ENCODE measurements around the gene RCOR1.

RCOR1 gene

DNA sequence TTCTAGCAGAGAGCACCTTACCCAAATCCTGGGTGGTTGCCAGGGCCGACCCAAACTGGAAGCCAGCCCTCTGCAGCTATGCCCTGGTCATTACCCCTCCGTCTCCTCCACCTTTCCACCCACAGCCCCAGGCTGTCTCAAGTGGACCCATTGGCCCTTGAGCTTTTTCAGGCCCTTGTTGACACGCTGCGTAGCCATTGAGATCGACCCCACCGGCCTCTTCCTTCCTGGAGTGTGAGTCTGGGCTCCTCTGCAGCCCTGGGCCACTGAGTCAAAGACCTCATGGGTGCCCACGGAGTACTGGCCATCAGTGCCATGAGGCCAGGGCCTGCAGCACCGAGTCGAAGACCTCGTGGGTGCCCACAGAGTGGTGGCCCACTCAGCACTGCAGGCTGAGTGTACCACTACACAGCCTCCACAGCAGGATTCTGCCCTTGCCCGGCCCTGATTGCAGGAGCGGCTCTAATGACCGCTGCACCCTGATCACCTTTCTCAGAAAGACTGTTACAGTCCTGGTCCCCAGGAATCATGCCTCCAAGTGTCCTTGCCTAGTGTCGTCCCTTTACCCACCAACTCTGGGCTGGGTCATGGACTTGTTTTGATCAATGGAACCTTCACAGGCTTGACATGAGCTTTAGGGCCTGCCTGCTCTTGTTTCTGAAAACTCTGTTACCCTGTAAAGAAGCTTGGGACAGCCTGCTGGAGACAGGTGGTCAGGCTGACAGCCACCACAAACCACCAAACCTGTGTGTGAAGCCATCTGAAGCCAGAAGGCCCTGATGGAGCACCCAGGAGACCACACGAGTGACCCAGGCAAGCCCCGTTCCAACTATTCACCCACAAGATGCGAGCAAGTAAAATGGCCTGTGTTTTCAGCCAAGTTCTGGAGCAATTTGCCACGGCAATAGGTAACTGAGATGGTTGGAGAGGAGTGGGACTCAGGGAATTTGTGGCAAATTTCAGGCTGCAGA lies 145.2 kb downstream of the RCOR1 start:
- TF ChIP-seq, protein P1, sequence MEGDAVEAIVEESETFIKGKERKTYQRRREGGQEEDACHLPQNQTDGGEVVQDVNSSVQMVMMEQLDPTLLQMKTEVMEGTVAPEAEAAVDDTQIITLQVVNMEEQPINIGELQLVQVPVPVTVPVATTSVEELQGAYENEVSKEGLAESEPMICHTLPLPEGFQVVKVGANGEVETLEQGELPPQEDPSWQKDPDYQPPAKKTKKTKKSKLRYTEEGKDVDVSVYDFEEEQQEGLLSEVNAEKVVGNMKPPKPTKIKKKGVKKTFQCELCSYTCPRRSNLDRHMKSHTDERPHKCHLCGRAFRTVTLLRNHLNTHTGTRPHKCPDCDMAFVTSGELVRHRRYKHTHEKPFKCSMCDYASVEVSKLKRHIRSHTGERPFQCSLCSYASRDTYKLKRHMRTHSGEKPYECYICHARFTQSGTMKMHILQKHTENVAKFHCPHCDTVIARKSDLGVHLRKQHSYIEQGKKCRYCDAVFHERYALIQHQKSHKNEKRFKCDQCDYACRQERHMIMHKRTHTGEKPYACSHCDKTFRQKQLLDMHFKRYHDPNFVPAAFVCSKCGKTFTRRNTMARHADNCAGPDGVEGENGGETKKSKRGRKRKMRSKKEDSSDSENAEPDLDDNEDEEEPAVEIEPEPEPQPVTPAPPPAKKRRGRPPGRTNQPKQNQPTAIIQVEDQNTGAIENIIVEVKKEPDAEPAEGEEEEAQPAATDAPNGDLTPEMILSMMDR (IDR thresholded peaks at IDR 0.05; ENCODE audit: borderline replicate concordance, insufficient read depth, low read depth, low read length): no peak
- H3K4me3 ChIP-seq (ENCODE audit: low read depth, low read length): no peak overlapping the region

DNA sequence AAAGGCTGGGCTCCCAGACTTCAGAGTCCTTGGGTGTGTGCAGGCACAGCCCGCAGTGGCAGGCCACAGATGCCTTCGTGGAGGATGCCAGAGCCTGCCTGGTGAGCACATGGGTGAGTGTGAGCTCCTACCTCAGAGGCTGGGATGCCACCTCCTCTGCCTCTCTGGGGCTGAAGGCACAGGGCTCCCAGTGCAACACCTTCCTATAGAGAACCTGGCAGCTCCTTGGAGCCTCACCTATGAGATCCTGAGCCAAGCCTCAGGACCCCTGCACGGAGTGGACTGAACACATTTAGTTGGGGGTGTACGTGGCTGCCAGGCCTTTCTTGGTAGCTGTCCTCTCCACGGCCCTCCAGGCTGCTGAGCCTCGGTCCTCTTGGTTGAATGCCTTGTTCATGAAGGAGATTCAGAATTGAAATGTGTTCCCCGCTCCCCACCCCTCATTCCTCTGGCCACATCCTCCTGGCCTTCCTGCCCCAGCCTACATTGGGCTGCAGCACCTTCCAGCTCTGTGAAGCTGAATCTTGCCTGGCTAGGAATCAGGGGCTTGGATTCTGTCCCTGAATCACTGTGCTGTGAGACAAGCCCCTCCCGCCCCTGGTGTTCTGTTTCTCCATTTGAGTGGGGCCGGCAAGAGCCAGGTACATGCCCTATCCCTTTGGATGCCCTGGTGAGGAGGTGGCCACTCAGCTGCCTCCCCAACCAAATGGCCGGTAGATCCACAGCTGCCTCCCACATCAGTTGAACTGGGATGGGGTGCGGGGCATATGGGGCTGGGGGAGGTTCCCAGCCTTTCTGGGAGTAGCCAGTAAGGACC lies 146.1 kb downstream of the RCOR1 start:
- H3K4me3 ChIP-seq (ENCODE audit: low read depth, low read length): no peak overlapping the region
- TF ChIP-seq, protein P1 (IDR thresholded peaks at IDR 0.05; ENCODE audit: borderline replicate concordance, insufficient read depth, low read depth, low read length): no peak

DNA sequence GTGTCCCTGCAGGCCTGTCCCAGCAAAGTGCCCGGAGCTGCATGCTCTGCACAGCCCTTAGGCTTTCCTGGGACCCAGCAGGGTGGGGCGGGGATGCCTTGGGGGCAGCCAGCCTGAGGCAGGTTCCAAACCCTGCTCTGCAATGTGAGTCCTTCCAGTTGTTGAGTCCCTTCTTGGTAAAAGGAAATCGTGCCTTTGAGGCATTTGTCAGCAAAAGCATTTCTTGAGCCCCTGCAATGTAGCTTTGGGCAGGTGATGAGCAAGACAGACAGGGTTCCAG lies 146.7 kb downstream of the RCOR1 start:
- TF ChIP-seq, protein P1 (IDR thresholded peaks at IDR 0.05; ENCODE audit: borderline replicate concordance, insufficient read depth, low read depth, low read length): no peak
- no peak overlapping the region for H3K4me3 ChIP-seq (ENCODE audit: low read depth, low read length)

DNA sequence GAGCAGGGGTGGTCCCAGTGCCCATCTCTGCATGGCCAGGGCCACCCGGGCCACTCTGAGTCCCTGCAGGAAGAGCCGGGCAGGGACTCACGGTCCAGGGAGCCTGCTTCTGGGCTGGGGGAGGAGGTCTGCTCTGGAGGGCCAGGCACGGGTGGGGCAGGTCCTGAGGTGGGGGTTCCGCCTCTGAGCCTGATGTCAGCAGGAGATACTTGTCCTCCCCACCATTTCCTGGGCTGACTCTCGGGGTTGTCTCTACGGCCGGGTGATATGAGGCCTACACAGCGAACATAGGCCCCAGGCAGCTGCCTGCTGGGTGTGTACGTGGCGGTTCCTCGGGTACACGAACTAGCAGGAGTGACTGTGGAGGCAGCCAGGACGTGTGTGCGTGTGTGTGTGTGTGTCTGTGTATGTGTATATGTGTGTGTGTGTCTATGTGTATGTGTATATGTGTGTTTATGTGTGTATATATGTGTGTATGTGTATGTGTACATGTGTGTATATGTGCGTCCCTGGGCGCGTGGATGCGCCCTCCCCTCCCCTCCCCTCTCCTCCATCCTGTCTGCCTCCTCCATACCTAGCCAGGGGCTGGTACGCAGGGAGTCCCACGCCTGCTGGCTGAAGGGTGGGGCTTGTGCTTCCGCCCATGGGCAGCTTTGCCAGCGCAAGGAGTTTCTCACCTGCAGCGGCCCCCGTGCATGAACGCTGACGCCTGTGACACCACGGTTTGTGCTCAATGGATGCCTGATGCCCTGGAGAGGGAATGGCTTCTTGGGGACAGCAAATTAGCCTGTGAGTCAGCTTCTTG lies 154.4 kb downstream of the RCOR1 start:
- TF ChIP-seq, protein P1 (IDR thresholded peaks at IDR 0.05; ENCODE audit: borderline replicate concordance, insufficient read depth, low read depth, low read length): no peak
- no peak overlapping the region for H3K4me3 ChIP-seq (ENCODE audit: low read depth, low read length)

DNA sequence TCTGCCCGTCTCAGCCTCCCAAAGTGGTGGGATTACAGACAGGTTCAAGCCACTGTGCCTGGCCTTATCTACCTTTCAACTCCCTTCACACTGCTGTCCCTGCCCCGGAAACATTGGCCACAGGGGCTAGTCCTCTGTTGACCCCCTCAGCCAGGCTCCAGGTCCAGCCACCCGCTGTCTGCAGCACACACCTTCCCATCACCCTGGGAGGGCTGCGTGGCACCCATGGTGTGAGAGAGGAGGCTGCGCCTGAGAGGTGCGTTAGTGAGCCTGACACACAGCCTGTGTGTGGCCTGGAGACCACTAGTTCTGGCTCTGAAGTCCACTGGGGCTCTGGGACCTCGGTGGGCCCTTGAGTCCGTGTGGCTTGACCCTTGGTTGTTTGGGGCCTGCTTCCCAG lies 156.4 kb downstream of the RCOR1 start:
- TF ChIP-seq, protein P1 (IDR thresholded peaks at IDR 0.05; ENCODE audit: borderline replicate concordance, insufficient read depth, low read depth, low read length): no peak
- no peak overlapping the region for H3K4me3 ChIP-seq (ENCODE audit: low read depth, low read length)

DNA sequence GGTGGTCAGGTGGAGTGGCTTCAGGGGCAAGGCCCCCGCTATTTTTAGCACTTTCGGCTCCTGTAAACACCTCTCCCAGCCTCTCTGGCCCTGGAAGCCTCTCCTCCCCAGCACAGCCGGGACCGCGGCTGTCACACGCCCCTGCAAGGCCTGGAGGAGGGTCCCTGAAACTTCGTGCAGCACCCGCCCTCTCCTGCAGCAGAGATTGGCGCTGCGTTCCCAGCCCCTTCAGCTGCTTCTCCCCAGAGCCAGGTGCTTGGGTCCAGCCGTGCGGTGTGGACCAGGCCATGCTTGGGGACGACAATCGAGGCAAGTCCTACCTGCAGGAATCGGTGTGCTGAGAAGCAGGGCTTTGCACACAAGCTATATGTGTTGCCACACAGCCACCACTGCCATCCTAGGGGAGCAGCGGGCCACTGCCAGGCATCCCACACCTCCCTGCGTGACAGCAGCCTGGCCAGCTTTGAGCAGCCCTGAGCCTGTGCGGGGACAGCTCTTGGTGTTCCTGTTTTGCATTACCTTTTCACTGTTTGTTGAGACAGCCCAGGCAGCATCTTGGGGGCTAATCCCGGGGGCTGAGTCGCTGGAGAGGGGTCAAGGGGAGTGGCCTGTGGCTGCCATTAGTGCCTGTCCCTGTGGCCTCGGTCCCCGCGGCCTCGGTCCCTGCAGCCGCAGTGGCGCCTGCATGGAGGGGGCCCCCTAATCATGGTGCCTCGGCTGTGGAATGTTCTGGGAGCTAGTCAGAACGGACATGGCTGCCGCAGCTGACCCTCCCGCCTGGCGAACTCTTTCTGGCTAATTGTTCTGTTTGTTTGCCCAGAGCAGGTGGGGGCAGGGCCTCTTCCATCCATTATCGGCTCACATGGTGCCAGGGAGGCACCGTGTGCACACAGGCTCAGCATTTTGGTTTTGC lies 157.2 kb downstream of the RCOR1 start:
- H3K4me3 ChIP-seq (ENCODE audit: low read depth, low read length): no peak overlapping the region
- TF ChIP-seq, protein P1 (IDR thresholded peaks at IDR 0.05; ENCODE audit: borderline replicate concordance, insufficient read depth, low read depth, low read length): no peak
